HEK293 (cell line): Measurements from ENCODE around the gene PLCL1.

Experiments
- CTCF ChIA-PET: fragments of 350-600 bp; formaldehyde crosslinking; extraction: SDS; loops from one replicate; lab custom pipeline; 2021; ENCODE audit warnings: antibody characterized with exemption; lab: Yijun Ruan, JAX
- POLR2A ChIA-PET: fragments of 300-600 bp; formaldehyde crosslinking; extraction: SDS; loops from one replicate; lab custom pipeline; 2020; ENCODE audit warnings: antibody characterized with exemption, inconsistent platforms; lab: Yijun Ruan, JAX
- H3K27ac ChIP-seq: fragments of 200-500 bp; sonication (Bioruptor generic); 2 replicates; pipeline ENCODE4 v1.5.1; 2014; ENCODE audit warnings: low read depth, low read length, control low read depth, inconsistent platforms; ENCODE audit errors: extremely low read depth
- H3K36me3 ChIP-seq, 2 experiments: fragments of 200-500 bp in 1 of 2; sonication (Bioruptor generic) in 1 of 2; 1 replicate in 1 of 2; 2 replicates in 1 of 2; pipeline ENCODE4 v1.5.1; 2014 to 2017; ENCODE audit warnings: inconsistent platforms in 2 of 2, low read length in 2 of 2; ENCODE audit not compliant: control insufficient read depth in 2 of 2, insufficient read depth in 1 of 2
- H3K4me1 ChIP-seq: fragments of 200-500 bp; sonication (Bioruptor generic); 2 replicates; pipeline ENCODE4 v1.5.1; 2014; ENCODE audit warnings: mild to moderate bottlenecking, low read length, inconsistent platforms; ENCODE audit not compliant: control insufficient read depth, insufficient read depth
- H3K4me3 ChIP-seq: 2 replicates; pipeline ENCODE4 v1.5.1; 2011; ENCODE audit warnings: low read depth, mild to moderate bottlenecking, control low read depth, low read length, moderate library complexity
- H3K9me3 ChIP-seq: fragments of 200-500 bp; sonication (Bioruptor generic); 2 replicates; pipeline ENCODE4 v1.5.1; 2014; ENCODE audit warnings: low read depth, low read length, inconsistent platforms; ENCODE audit not compliant: control insufficient read depth, insufficient read depth
- BCL11B ChIP-seq: fragments of 450-650 bp; formaldehyde crosslinking; IDR thresholded peaks from 2 replicates; pipeline ENCODE4 v1.5.1; 2016; ENCODE audit warnings: low read depth, missing biosample characterization, missing genetic modification characterization
- GLI4 ChIP-seq: fragments of 450-650 bp; formaldehyde crosslinking; IDR thresholded peaks from 2 replicates; pipeline ENCODE4 v1.5.1; 2016; ENCODE audit warnings: missing biosample characterization, missing genetic modification characterization
- KLF8 ChIP-seq: fragments of 450-650 bp; formaldehyde crosslinking; IDR thresholded peaks from 2 replicates; pipeline ENCODE4 v1.5.1; 2016; ENCODE audit warnings: missing biosample characterization, missing genetic modification characterization
- MYNN ChIP-seq: fragments of 450-650 bp; formaldehyde crosslinking; IDR thresholded peaks from 2 replicates; pipeline ENCODE4 v1.5.1; 2016; ENCODE audit warnings: missing biosample characterization, missing genetic modification characterization, borderline replicate concordance
- OSR2 ChIP-seq: fragments of 450-650 bp; formaldehyde crosslinking; IDR thresholded peaks from 2 replicates; pipeline ENCODE4 v1.5.1; 2016; ENCODE audit warnings: missing biosample characterization, missing genetic modification characterization
- SCRT2 ChIP-seq: fragments of 450-650 bp; formaldehyde crosslinking; IDR thresholded peaks from 2 replicates; pipeline ENCODE4 v1.5.1; 2016; ENCODE audit warnings: missing biosample characterization, missing genetic modification characterization
- TCF7L2 ChIP-seq: IDR thresholded peaks from 2 replicates; pipeline ENCODE4 v1.6.1; 2011; ENCODE audit warnings: low read depth, mild to moderate bottlenecking, inconsistent platforms, low read length, moderate library complexity, borderline replicate concordance
- TRIM28 ChIP-seq: IDR thresholded peaks from 2 replicates; pipeline ENCODE4 v1.6.1; 2011; ENCODE audit warnings: low read length, control low read depth, borderline replicate concordance
- ZBTB8A ChIP-seq: fragments of 450-650 bp; formaldehyde crosslinking; IDR thresholded peaks from 2 replicates; pipeline ENCODE4 v1.5.1; 2016; ENCODE audit warnings: missing biosample characterization, missing genetic modification characterization
- ZNF2 ChIP-seq: fragments of 450-650 bp; formaldehyde crosslinking; IDR thresholded peaks from 2 replicates; pipeline ENCODE4 v1.5.1; 2016; ENCODE audit warnings: missing biosample characterization, missing genetic modification characterization
- ZNF239 ChIP-seq: fragments of 450-650 bp; formaldehyde crosslinking; IDR thresholded peaks from 2 replicates; pipeline ENCODE4 v1.5.1; 2016; ENCODE audit warnings: missing biosample characterization, missing genetic modification characterization
- ZNF341 ChIP-seq: fragments of 450-650 bp; formaldehyde crosslinking; IDR thresholded peaks from 2 replicates; pipeline ENCODE4; 2016; ENCODE audit warnings: low read depth, missing biosample characterization, missing genetic modification characterization
- ZNF501 ChIP-seq: fragments of 450-650 bp; formaldehyde crosslinking; IDR thresholded peaks from 2 replicates; pipeline ENCODE4 v1.5.1; 2016; ENCODE audit warnings: missing biosample characterization, missing genetic modification characterization
- ZNF514 ChIP-seq: fragments of 450-650 bp; formaldehyde crosslinking; IDR thresholded peaks from 2 replicates; pipeline ENCODE4 v1.5.1; 2016; ENCODE audit warnings: missing biosample characterization, missing genetic modification characterization
- ZNF610 ChIP-seq: fragments of 450-650 bp; formaldehyde crosslinking; IDR thresholded peaks from 2 replicates; pipeline ENCODE4 v1.5.1; 2016; ENCODE audit warnings: missing biosample characterization, missing genetic modification characterization, borderline replicate concordance
- ZNF629 ChIP-seq: fragments of 450-650 bp; formaldehyde crosslinking; IDR thresholded peaks from 2 replicates; pipeline ENCODE4 v1.5.1; 2017; ENCODE audit warnings: missing biosample characterization, missing genetic modification characterization
- ZNF76 ChIP-seq: fragments of 450-650 bp; formaldehyde crosslinking; IDR thresholded peaks from 2 replicates; pipeline ENCODE4; 2016; ENCODE audit warnings: low read depth, missing biosample characterization, missing genetic modification characterization, borderline replicate concordance
- ZNF792 ChIP-seq: fragments of 450-650 bp; formaldehyde crosslinking; IDR thresholded peaks from 2 replicates; pipeline ENCODE4 v1.5.1; 2016; ENCODE audit warnings: missing biosample characterization, missing genetic modification characterization
- TF ChIP-seq, protein P1 (sequence below): fragments of 450-650 bp; formaldehyde crosslinking; IDR thresholded peaks from 2 replicates; pipeline ENCODE4; 2016; ENCODE audit warnings: missing biosample characterization, missing genetic modification characterization
- TF ChIP-seq, protein P2 (sequence below): fragments of 450-650 bp; formaldehyde crosslinking; IDR thresholded peaks from 2 replicates; pipeline ENCODE4 v1.5.1; 2016; ENCODE audit warnings: missing biosample characterization, missing genetic modification characterization, borderline replicate concordance
- TF ChIP-seq, protein P3 (sequence below): fragments of 450-650 bp; formaldehyde crosslinking; IDR thresholded peaks from 2 replicates; pipeline ENCODE4 v1.5.1; 2016; ENCODE audit warnings: missing biosample characterization, missing genetic modification characterization, low read depth
- TF ChIP-seq, protein P4 (sequence below): fragments of 450-650 bp; formaldehyde crosslinking; IDR thresholded peaks from 2 replicates; pipeline ENCODE4 v1.5.1; 2017; ENCODE audit warnings: missing biosample characterization, missing genetic modification characterization

Gene PLCL1

DNA sequence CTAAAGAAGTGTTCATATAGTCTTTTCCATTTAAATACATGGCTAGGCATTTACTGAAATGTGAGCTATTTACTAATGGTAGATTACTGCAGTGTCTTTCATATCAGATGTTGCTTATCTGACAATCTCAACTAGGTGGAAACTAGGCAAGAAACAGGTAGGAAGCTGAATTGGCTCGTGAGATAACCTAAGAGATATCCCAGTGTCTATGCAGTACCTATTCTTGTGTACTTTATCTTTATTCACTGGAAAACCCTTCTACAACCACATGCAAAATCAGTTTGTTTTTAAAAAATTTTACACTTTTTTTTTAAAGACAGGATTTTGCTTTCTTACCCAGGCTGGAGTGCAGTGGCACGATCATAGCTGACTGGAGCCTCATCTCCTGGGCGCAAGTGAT, 63.8 kb downstream of the PLCL1 start (continued):
- no peak for TF ChIP-seq ZNF792 (tag by site-specific recombination)
- TF ChIP-seq ZNF2 = no peak
- no peak for TF ChIP-seq ZNF514 (tag by site-specific recombination)

DNA sequence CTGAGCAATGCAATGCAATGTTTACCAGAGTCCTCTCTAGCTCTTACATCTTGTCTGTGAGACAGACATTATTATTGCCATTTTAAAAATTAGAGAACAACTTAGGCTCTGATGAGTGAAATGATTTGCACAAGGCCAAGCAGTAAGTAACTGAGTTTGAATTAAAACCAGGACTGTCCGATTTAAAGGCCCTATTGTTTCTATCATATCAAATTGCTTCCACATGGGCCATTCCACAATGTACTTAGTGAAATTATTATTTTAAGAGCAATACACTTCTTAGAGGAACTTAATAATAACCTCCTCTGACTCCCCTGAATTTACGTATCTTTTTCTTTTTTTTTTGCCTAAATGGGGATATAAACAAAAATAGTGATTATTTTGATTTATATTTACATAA, 64.6 kb downstream of the PLCL1 start:
- Histone ChIP-seq H3K9me3 (no peaks in the 10 kb centered on the region), H3K27ac (no peak overlapping the region), H3K4me3 (no peak overlapping the region), H3K36me3 (no peaks in the 10 kb centered on the region)
- ChIA-PET CTCF (interaction anchor here (0.7 kb wide), 1 partner anchor 258 kb away, joined by 3 read pairs; no protein-coding TSS in a partner anchor), POLR2A (no interaction called here)
- TF ChIP-seq ZNF239 (tag by site-specific recombination) = no peak
- no peak for TF ChIP-seq ZNF629 (tag by site-specific recombination)
- no peak for TF ChIP-seq ZNF610
- no peak for TF ChIP-seq MYNN (tag by site-specific recombination)
- TF ChIP-seq ZNF76 = no peak
- TF ChIP-seq, protein P1, sequence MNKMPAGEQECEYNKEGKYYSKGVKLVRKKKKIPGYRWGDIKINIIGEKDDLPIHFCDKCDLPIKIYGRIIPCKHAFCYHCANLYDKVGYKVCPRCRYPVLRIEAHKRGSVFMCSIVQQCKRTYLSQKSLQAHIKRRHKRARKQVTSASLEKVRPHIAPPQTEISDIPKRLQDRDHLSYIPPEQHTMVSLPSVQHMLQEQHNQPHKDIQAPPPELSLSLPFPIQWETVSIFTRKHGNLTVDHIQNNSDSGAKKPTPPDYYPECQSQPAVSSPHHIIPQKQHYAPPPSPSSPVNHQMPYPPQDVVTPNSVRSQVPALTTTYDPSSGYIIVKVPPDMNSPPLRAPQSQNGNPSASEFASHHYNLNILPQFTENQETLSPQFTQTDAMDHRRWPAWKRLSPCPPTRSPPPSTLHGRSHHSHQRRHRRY (tag by site-specific recombination) = no peak
- no peak for TF ChIP-seq GLI4 (tag by site-specific recombination)
- no peak for TF ChIP-seq ZBTB8A (tag by site-specific recombination)
- TF ChIP-seq OSR2 (tag by site-specific recombination) = no peak
- TF ChIP-seq, all 188 proteins: peak for 0
- H3K4me1 ChIP-seq = peaks cover 14% of the 10 kb centered on the region; the same call in 1 of the 2 replicates

DNA sequence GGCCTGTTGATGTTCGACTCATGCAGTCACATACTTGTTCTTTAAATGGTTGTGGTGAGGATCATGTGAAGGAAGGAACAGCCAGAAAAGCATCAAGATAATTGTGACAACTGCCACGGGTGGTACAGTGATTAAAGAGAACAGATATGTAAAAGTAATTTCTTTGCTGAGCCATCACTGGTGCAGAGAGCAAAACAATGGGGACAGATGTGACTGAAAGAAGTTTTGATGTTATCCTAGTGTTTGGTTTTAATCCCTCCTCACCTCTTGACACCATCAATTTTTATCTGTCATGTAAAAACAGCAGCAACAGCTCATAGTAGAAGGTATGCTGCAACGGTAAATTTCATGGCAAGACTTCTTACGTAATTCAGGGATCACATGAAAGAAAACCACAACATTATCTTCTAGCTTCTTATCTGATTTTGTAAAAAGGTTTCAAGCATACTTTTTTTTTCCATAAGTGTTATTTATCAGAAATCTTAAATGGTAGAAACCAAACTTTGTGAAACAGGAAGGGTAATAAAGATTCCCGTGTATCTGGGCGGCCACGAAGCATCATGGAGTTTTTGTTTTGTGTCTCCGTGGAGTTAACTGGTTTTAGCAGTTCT, 65.2 kb downstream of the PLCL1 start:
- Histone ChIP-seq H3K9me3 (no peaks in the 10 kb centered on the region), H3K4me3 (no peak overlapping the region), H3K36me3 (no peaks in the 10 kb centered on the region), H3K27ac (no peak overlapping the region), H3K4me1 (peaks cover 14% of the 10 kb centered on the region; the same call in 1 of the 2 replicates)
- CTCF ChIA-PET = no interaction called here
- POLR2A ChIA-PET = no interaction called here
- TF ChIP-seq, protein P2, sequence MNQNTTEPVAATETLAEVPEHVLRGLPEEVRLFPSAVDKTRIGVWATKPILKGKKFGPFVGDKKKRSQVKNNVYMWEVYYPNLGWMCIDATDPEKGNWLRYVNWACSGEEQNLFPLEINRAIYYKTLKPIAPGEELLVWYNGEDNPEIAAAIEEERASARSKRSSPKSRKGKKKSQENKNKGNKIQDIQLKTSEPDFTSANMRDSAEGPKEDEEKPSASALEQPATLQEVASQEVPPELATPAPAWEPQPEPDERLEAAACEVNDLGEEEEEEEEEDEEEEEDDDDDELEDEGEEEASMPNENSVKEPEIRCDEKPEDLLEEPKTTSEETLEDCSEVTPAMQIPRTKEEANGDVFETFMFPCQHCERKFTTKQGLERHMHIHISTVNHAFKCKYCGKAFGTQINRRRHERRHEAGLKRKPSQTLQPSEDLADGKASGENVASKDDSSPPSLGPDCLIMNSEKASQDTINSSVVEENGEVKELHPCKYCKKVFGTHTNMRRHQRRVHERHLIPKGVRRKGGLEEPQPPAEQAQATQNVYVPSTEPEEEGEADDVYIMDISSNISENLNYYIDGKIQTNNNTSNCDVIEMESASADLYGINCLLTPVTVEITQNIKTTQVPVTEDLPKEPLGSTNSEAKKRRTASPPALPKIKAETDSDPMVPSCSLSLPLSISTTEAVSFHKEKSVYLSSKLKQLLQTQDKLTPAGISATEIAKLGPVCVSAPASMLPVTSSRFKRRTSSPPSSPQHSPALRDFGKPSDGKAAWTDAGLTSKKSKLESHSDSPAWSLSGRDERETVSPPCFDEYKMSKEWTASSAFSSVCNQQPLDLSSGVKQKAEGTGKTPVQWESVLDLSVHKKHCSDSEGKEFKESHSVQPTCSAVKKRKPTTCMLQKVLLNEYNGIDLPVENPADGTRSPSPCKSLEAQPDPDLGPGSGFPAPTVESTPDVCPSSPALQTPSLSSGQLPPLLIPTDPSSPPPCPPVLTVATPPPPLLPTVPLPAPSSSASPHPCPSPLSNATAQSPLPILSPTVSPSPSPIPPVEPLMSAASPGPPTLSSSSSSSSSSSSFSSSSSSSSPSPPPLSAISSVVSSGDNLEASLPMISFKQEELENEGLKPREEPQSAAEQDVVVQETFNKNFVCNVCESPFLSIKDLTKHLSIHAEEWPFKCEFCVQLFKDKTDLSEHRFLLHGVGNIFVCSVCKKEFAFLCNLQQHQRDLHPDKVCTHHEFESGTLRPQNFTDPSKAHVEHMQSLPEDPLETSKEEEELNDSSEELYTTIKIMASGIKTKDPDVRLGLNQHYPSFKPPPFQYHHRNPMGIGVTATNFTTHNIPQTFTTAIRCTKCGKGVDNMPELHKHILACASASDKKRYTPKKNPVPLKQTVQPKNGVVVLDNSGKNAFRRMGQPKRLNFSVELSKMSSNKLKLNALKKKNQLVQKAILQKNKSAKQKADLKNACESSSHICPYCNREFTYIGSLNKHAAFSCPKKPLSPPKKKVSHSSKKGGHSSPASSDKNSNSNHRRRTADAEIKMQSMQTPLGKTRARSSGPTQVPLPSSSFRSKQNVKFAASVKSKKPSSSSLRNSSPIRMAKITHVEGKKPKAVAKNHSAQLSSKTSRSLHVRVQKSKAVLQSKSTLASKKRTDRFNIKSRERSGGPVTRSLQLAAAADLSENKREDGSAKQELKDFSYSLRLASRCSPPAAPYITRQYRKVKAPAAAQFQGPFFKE (tag by site-specific recombination) = no peak
- peak; percentile 15; the same call in 1 of the 2 replicates for TF ChIP-seq TRIM28
- TF ChIP-seq BCL11B (tag by site-specific recombination) = 0 out of 2 replicates have a peak, but pooled peaks have one; percentile 64
- TF ChIP-seq TCF7L2 = peak; percentile 83
- TF ChIP-seq ZNF501 = no peak
- TF ChIP-seq, protein P3, sequence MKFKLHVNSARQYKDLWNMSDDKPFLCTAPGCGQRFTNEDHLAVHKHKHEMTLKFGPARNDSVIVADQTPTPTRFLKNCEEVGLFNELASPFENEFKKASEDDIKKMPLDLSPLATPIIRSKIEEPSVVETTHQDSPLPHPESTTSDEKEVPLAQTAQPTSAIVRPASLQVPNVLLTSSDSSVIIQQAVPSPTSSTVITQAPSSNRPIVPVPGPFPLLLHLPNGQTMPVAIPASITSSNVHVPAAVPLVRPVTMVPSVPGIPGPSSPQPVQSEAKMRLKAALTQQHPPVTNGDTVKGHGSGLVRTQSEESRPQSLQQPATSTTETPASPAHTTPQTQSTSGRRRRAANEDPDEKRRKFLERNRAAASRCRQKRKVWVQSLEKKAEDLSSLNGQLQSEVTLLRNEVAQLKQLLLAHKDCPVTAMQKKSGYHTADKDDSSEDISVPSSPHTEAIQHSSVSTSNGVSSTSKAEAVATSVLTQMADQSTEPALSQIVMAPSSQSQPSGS = 0 out of 2 replicates have a peak, but pooled peaks have one; percentile 5
- TF ChIP-seq, protein P4, sequence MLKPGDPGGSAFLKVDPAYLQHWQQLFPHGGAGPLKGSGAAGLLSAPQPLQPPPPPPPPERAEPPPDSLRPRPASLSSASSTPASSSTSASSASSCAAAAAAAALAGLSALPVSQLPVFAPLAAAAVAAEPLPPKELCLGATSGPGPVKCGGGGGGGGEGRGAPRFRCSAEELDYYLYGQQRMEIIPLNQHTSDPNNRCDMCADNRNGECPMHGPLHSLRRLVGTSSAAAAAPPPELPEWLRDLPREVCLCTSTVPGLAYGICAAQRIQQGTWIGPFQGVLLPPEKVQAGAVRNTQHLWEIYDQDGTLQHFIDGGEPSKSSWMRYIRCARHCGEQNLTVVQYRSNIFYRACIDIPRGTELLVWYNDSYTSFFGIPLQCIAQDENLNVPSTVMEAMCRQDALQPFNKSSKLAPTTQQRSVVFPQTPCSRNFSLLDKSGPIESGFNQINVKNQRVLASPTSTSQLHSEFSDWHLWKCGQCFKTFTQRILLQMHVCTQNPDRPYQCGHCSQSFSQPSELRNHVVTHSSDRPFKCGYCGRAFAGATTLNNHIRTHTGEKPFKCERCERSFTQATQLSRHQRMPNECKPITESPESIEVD = peak; percentile 95
- TF ChIP-seq KLF8 (tag by site-specific recombination) = peak; percentile 67
- TF ChIP-seq ZNF341 (tag by site-specific recombination) = peak; percentile 62
- TF ChIP-seq SCRT2 = peak; percentile 72
